ENCODE data around the gene ATP9A. TPM values are rescaled to one million over a fixed set of nuclear protein-coding genes. Genes with fewer than 3 reads are reported as not detected.

The ATP9A gene
- total and polyA plus RNA-seq, 2 donors (not counting 3 experiments of a cell fraction or from before 2014, with no cell fraction given), result 20.9 to 41.5 TPM

DNA sequence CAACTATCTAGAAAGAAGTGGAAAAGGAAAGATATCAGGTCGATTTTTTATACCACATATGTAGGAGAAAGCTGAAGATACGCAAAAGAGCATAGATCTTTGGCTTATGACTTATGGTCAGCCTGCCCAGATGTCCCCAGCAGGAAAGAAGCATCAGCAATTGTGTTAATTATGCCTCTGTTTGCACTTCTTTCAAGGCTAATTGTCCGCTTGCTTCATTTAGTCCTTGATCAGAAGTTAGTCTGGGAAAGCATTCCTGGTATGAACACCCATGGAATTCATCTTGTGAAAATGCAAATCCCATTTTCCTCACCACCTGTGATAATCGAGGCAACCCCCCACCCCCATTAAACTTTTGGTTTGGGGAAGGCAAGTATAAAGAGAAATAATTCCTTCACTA, 62.8 kb downstream of the ATP9A start:
- no peaks in the 10 kb centered on the region for H3K36me3 ChIP-seq (ENCODE audit: control insufficient read depth in 2 of 2, extremely low read depth in 1 of 2, insufficient read depth in 2 of 2, low read length in 2 of 2)
- BruUV-seq (replicated peaks), result no TSS peak
- dilution Hi-C loops (cut with MboI; ENCODE audit: extremely low pct_ligation_motif_present, low sequenced_read_pairs), result no loop called here
- no peaks in the 10 kb centered on the region for H4K20me1 ChIP-seq (replicated peaks; ENCODE audit: control insufficient read depth, extremely low read depth, insufficient read depth, low read length)
- TF ChIP-seq EZH2 (IDR thresholded peaks at IDR 0.05; ENCODE audit: borderline replicate concordance, low read depth, low read length, severe bottlenecking), result no peak
- TF ChIP-seq POLR2AphosphoS5 (IDR thresholded peaks at IDR 0.05; ENCODE audit: insufficient read depth, low read depth, low read length), result no peak
- TF ChIP-seq POLR2A (IDR thresholded peaks at IDR 0.05; ENCODE audit: low read depth, low read length), result no peak
- no peak for TF ChIP-seq MAX (IDR thresholded peaks at IDR 0.05; ENCODE audit: insufficient read depth, insufficient read length)
- TF ChIP-seq JUN (IDR thresholded peaks at IDR 0.05; ENCODE audit: borderline replicate concordance, insufficient read depth, insufficient read length, low read depth), result no peak
- no peak for TF ChIP-seq CTCF (IDR thresholded peaks at IDR 0.05; ENCODE audit: extremely low read depth in 1 of 2, insufficient read depth in 1 of 2, low read depth in 1 of 2, low read length in 2 of 2)
- no peak for TF ChIP-seq FOS (IDR thresholded peaks at IDR 0.05; ENCODE audit: borderline replicate concordance, insufficient read depth, low read length)
- TF ChIP-seq GATA2 (IDR thresholded peaks at IDR 0.05; ENCODE audit: insufficient read depth, insufficient read length, low read depth, low read length), result no peak
- TF ChIP-seq MYC (IDR thresholded peaks at IDR 0.05; ENCODE audit: low read depth, low read length), result no peak
- H3K9ac ChIP-seq (replicated peaks; ENCODE audit: extremely low read depth, insufficient read depth, low read length), result no peak overlapping the region
- CTCF ChIA-PET, result interaction anchor here (1.5 to 2.2 kb wide), 2 partner anchors 9 to 66 kb away, joined by 4 to 7 read pairs; no protein-coding TSS in a partner anchor
- no peak overlapping the region for H3K4me2 ChIP-seq (ENCODE audit: insufficient read depth, low read length)
- intact Hi-C loops (cut with micrococcal nuclease), result no loop called here
- no peak overlapping the region for H3K27ac ChIP-seq (ENCODE audit: insufficient read depth, low read depth, low read length)
- H3K4me3 ChIP-seq (replicated peaks in 1 of 3; ENCODE audit: insufficient read depth in 1 of 3, low read depth in 1 of 3, low read length in 3 of 3), result no peak overlapping the region
- H3K9me3 ChIP-seq (replicated peaks; ENCODE audit: control insufficient read depth, insufficient read depth, low read length), result no peaks in the 10 kb centered on the region
- no peak for FAIRE-seq
- no peaks in the 10 kb centered on the region for H3K27me3 ChIP-seq (ENCODE audit: control insufficient read depth in 2 of 2, insufficient read depth in 2 of 2, low read length in 2 of 2)
- no peaks in the 10 kb centered on the region for H3K9me1 ChIP-seq (replicated peaks; ENCODE audit: control insufficient read depth, extremely low read depth, insufficient read depth, low read length)
- no peaks in the 10 kb centered on the region for H3K79me2 ChIP-seq (ENCODE audit: control insufficient read depth, insufficient read depth, low read length)
- no peaks in the 10 kb centered on the region for H3K4me1 ChIP-seq (ENCODE audit: control insufficient read depth, extremely low read depth, insufficient read depth, low read length)
- DNase-seq (ENCODE audit: low read depth, low spot score), result no peak
- POLR2A ChIA-PET, result no interaction called here
- no peak overlapping the region for H2AFZ ChIP-seq (ENCODE audit: low read depth, low read length)
